ENCODE data around the gene MTX1. TPM values are rescaled to one million over a fixed set of nuclear protein-coding genes. Genes with fewer than 3 reads are reported as not detected.

The MTX1 gene, protein sequence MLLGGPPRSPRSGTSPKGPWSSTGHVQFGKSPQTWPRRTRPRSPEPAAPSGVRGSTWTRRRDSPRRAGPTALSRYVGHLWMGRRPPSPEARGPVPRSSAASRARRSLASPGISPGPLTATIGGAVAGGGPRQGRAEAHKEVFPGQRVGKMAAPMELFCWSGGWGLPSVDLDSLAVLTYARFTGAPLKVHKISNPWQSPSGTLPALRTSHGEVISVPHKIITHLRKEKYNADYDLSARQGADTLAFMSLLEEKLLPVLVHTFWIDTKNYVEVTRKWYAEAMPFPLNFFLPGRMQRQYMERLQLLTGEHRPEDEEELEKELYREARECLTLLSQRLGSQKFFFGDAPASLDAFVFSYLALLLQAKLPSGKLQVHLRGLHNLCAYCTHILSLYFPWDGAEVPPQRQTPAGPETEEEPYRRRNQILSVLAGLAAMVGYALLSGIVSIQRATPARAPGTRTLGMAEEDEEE
- total RNA-seq = 97.6 and 103 TPM in 2 replicates

DNA sequence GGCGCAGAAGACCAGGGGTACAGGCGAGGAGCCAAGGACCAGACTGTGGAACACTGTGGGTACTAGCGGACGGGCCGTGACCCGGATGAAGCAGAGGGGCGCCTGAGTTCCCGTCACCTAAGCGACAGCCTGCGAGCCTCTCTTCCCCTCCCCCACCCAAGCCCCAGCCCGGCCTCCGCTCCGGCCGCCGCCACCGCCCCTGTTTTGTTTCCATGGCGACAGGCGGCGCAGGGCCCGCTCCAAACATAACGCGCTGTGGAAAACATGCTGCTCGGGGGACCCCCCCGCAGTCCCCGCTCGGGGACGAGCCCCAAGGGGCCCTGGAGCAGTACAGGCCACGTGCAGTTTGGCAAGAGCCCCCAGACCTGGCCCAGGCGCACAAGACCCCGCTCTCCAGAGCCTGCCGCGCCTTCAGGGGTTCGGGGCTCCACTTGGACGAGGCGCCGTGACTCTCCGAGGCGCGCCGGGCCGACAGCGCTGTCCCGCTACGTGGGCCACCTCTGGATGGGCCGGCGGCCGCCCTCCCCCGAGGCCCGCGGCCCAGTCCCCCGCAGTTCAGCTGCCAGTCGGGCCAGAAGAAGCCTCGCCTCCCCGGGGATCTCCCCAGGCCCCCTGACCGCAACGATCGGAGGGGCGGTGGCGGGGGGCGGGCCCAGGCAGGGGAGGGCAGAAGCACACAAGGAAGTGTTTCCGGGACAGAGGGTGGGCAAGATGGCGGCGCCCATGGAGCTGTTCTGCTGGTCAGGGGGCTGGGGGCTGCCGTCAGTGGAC lies at the start of gene MTX1:
MTX1 (plus strand) TSS at position 155 of the 771 bp plus-strand sequence; CDS start at position 265, 110 bp downstream.

GRCh38 chr1:155172732-155173477 lies 35.6 kb upstream of the MTX1 start, which contains the start of gene KRTCAP2:
TSS of gene KRTCAP2 (minus strand) at chr1:155173304. CDS start at chr1:155173224, 80 bp downstream.

GRCh38 chr1:155173478-155174323 lies 34.8 kb upstream of the MTX1 start, which contains the start of gene TRIM46:
TSS of gene TRIM46 (plus strand) at chr1:155173849. CDS start at chr1:155173967, 118 bp downstream.

DNA sequence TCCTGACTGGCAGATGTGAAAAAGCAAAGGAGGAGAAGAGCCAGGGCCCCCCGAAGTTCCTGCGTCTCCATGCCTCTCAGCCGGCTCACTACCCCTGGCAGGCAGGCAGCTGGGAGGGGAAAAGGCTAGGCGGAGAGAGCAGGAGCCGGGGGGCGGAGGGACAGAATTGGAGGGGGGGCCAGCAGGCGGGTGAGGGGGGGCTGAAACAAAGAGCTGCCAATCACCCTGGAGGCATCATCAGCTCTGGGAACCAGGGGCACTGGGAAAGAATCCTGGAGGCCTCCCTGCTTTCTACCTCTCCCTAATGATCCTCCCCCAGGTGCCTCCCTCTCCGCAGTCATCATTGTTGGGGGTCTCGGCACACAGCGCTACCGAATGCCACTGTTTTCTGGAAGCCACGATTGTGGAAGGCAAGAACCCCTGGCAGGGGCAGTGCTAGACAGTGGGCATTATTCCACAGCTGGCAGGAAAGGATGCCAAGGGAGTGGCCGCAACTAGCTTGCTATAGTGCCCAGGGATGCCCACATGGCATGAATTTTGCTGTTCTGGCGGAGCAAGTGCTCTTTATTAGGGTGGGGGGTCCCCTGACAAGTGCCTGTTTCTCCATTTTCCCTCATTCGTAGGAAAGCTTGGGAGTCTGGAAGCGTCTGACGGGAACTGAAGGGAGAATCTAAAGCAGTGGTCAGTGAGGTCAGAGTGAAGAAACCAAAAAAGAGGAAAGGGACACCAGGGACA lies 522 bp upstream of the MTX1 start, which contains the start of gene THBS3:
THBS3 (minus strand) TSS at position 92 of the 735 bp plus-strand sequence; CDS start at position 71, 21 bp downstream.

GRCh38 chr1:155255243-155256007 lies 46.9 kb downstream of the MTX1 start, which contains the start of gene ENTREP3:
TSS of gene ENTREP3 (minus strand) at chr1:155255483. CDS start at chr1:155254877, 606 bp downstream.

DNA sequence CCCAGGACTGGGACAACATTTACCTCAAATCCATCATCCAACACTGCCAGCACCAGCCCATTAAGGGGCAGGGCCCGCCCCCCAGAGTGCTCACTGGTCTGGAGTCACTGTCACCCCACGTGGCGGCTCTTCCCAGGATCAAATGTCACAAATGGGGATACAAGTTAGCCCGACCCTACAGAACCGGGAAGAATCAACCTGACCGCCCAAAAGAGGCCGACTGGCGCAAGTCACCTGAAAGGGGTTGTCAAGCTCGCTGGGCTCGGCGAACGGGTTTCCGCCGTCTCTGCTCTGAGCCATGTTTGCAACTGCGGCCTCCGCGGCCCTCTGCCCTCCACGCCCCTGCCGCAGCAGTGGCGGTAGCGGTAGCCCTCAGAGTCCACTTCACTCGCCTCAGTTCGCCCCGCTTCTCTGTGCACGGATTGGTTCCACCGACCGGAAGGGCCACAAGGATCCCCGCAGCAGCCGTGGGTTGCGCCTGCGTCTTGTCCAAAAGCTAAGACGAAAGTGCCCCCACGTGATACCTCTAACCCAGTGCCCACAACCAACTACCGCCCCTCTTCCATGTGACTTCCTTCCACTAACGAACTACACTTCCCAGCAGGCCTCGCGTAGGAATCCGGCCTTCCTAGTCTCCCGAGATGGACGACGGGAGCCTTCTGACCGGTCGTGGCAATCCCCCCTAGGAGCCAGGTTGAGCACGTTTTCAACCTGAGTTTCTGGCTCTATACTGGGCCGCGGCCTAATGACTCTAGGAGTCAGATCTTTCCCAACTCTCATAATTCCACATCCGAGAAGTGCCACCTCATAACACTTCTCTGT lies 53.6 kb downstream of the MTX1 start, which contains the start of gene SCAMP3:
SCAMP3 (minus strand) TSS at position 509 of the 822 bp plus-strand sequence; CDS start at position 300, 209 bp downstream.

Other genes with a start within 250 kb of the MTX1 start
- gene PYGO2, start 246.9 kb upstream of the MTX1 start, total RNA-seq = 16.6 and 19.7 TPM in 2 replicates
- gene SHC1, start 237.9 kb upstream of the MTX1 start, total RNA-seq = 263 and 414 TPM in 2 replicates
- 140 and 300 TPM in 2 replicates for gene CKS1B, start 234.0 kb upstream of the MTX1 start, total RNA-seq
- 45.4 and 46.1 TPM in 2 replicates for gene FLAD1, start 225.4 kb upstream of the MTX1 start, total RNA-seq
- gene LENEP, start 215.1 kb upstream of the MTX1 start, total RNA-seq = not detected in 2 replicates
- 32.5 and 43.8 TPM in 2 replicates for gene ZBTB7B, start 205.9 kb upstream of the MTX1 start, total RNA-seq
- not detected in 2 replicates for gene DCST2, start 174.9 kb upstream of the MTX1 start, total RNA-seq
- not detected in 2 replicates for gene DCST1, start 174.9 kb upstream of the MTX1 start, total RNA-seq
- gene ADAM15, start 157.4 kb upstream of the MTX1 start, total RNA-seq = 207 and 264 TPM in 2 replicates
- 10.7 and 14.4 TPM in 2 replicates for gene EFNA4, start 145.0 kb upstream of the MTX1 start, total RNA-seq
- gene EFNA3, start 129.9 kb upstream of the MTX1 start, total RNA-seq = 2.9 and 3.2 TPM in 2 replicates
- 22.1 and 25.9 TPM in 2 replicates for gene EFNA1, start 80.8 kb upstream of the MTX1 start, total RNA-seq
- 57.0 and 57.2 TPM in 2 replicates for gene SLC50A1, start 72.8 kb upstream of the MTX1 start, total RNA-seq
- 35.5 and 59.5 TPM in 2 replicates for gene DPM3, start 68.2 kb upstream of the MTX1 start, total RNA-seq
- gene KRTCAP2, start 35.4 kb upstream of the MTX1 start, total RNA-seq = 118 and 192 TPM in 2 replicates
- gene TRIM46, start 34.8 kb upstream of the MTX1 start, total RNA-seq = 3.0 and 3.2 TPM in 2 replicates
- 5.4 and 15.6 TPM in 2 replicates for gene THBS3, start 798 bp upstream of the MTX1 start, total RNA-seq
- gene ENTREP3, start 46.8 kb downstream of the MTX1 start, total RNA-seq = 17.5 and 18.4 TPM in 2 replicates
- gene SCAMP3, start 53.7 kb downstream of the MTX1 start, total RNA-seq = 72.9 and 75.6 TPM in 2 replicates
- 14.2 and 16.9 TPM in 2 replicates for gene CLK2, start 64.8 kb downstream of the MTX1 start, total RNA-seq
- gene HCN3, start 68.8 kb downstream of the MTX1 start, total RNA-seq = 0.38 and 0.55 TPM in 2 replicates
- gene PKLR, start 92.7 kb downstream of the MTX1 start, total RNA-seq = 0.72 and 1.9 TPM in 2 replicates
- gene FDPS, start 100.2 kb downstream of the MTX1 start, total RNA-seq = 696 and 705 TPM in 2 replicates
- 35.8 and 47.1 TPM in 2 replicates for gene RUSC1, start 112.2 kb downstream of the MTX1 start, total RNA-seq